ENCODE measurements around the gene MGRN1.

DNA sequence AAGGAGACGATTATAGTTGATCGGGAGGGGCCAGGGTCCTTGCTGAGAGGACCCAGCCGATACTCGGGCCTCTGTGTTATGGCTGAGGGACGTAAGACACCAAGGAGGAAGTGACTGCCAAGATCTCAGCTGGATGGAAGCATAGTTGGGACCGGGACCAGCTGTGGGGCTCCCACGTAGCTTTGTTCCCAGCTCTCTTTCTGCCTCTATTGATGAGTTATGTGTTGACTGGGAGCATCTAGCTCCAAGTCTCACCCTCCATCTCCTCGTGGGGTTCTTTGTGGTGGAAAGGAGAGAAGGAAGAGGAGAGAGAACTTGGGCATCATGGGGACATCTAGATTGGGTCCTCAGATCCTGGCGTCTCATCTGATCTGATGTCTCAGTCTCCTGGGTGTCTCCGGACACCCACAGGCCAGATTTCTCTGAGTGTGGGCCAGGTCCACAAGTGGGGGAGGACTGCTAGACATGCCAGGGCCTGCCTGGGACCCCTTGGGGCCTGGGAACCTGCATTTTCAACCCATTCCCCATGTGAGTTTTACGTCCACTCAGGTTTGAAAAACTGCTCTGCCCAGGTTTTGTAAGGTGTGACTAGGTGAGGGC lies 1.0 kb downstream of the MGRN1 start:
- TF ChIP-seq, protein P1, sequence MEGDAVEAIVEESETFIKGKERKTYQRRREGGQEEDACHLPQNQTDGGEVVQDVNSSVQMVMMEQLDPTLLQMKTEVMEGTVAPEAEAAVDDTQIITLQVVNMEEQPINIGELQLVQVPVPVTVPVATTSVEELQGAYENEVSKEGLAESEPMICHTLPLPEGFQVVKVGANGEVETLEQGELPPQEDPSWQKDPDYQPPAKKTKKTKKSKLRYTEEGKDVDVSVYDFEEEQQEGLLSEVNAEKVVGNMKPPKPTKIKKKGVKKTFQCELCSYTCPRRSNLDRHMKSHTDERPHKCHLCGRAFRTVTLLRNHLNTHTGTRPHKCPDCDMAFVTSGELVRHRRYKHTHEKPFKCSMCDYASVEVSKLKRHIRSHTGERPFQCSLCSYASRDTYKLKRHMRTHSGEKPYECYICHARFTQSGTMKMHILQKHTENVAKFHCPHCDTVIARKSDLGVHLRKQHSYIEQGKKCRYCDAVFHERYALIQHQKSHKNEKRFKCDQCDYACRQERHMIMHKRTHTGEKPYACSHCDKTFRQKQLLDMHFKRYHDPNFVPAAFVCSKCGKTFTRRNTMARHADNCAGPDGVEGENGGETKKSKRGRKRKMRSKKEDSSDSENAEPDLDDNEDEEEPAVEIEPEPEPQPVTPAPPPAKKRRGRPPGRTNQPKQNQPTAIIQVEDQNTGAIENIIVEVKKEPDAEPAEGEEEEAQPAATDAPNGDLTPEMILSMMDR (IDR thresholded peaks at IDR 0.05), result no peak
- no peak for TF ChIP-seq EZH2 (IDR thresholded peaks at IDR 0.05; ENCODE audit: borderline replicate concordance, insufficient read depth, low read depth, low read length, poor library complexity, severe bottlenecking)

Measured in B cell (primary cell).